ENCODE results near the gene DUOX1.

DNA sequence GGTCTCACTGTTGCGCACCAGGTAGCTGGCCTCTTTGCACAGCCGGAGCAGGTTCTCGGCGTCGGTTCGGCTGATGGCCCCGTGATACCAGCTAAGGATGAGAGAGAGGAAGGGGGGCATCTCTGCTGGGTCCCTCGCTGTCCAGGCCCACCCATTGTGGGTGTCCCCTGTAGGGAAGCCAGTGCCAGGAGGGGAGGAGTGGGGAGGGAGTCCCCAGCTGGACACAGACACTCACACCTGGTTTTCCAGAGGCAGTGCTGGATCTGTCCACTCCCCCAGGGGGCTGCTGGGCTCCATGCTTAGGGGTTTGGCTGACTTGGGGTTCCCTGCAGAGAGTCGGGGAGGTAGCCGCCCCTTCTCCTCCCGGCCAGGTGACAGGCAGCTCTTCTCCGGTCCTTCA lies 42.1 kb downstream of the DUOX1 start:
- TF ChIP-seq CTCF (IDR thresholded peaks at IDR 0.05) (no peak), USF1 (IDR thresholded peaks at IDR 0.05; ENCODE audit: borderline replicate concordance, low read depth) (no peak), RFX5 (IDR thresholded peaks at IDR 0.05; ENCODE audit: low read length) (no peak), POLR2AphosphoS5 (IDR thresholded peaks at IDR 0.05; ENCODE audit: low read depth, low read length) (no peak), RAD21 (IDR thresholded peaks at IDR 0.05; ENCODE audit: low read length) (no peak), MXI1 (IDR thresholded peaks at IDR 0.05; ENCODE audit: low read depth, low read length) (no peak), REST (IDR thresholded peaks at IDR 0.05; ENCODE audit: low read depth, low read length) (no peak)
- TF ChIP-seq, protein P1, sequence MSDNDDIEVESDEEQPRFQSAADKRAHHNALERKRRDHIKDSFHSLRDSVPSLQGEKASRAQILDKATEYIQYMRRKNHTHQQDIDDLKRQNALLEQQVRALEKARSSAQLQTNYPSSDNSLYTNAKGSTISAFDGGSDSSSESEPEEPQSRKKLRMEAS (IDR thresholded peaks at IDR 0.05; ENCODE audit: low read depth) = no peak
- TF ChIP-seq, protein P2, sequence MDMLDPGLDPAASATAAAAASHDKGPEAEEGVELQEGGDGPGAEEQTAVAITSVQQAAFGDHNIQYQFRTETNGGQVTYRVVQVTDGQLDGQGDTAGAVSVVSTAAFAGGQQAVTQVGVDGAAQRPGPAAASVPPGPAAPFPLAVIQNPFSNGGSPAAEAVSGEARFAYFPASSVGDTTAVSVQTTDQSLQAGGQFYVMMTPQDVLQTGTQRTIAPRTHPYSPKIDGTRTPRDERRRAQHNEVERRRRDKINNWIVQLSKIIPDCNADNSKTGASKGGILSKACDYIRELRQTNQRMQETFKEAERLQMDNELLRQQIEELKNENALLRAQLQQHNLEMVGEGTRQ (IDR thresholded peaks at IDR 0.05; ENCODE audit: borderline replicate concordance, low read depth, low read length) = no peak
